ENCODE data around the gene ZYX. TPM values are rescaled to one million over a fixed set of nuclear protein-coding genes. Genes with fewer than 3 reads are reported as not detected.

The ZYX gene
- polyA plus RNA-seq, 1 donor from 2014 or later, result 10.0 TPM

DNA sequence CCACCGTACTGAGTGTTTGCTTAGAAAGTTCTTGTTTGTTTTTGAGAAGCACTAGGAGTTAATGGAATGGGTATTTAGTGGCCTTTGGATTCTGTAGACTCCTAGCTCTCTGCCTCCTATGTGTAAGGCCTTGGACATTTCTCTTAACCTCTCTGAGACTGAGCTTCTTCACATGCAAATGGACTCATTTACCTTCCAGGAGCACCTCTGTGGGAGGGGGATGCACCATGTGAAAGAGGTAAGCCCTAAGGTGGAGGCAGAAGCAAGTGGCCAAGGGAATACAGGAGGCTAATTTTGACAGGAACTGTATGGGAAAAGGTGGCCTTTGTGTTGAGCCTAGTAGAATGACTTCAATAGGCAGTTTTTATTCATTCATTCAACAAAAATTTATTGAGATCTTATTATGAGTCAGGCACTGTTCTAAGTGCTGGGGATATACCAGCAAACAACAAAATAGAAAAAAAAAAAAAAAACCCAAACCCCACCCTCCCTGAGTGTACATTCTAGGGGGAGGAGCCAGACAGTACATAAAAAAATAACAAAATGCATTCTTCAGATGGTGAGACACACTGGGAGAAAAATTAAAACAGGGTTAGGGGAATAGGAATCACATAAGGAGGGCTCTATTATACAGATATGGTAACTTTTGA lies 36.7 kb downstream of the ZYX start:
- Histone ChIP-seq H4K20me1 (ENCODE audit: insufficient read depth) (no peaks in the 10 kb centered on the region), H3F3A (ENCODE audit: insufficient read depth, low read length, poor library complexity, severe bottlenecking) (no peaks in the 10 kb centered on the region), H3K79me2 (replicated peaks; ENCODE audit: insufficient read depth, low read length) (no peaks in the 10 kb centered on the region), H3K36me3 (ENCODE audit: insufficient read depth, low read length) (no peaks in the 10 kb centered on the region), H3K27me3 (ENCODE audit: insufficient read depth, low read depth, low read length) (no peaks in the 10 kb centered on the region), H2AFZ (ENCODE audit: low read depth, low read length) (no peak overlapping the region), H3K4me2 (ENCODE audit: low read length) (no peak overlapping the region), H3K27ac (ENCODE audit: low read length) (no peak overlapping the region), H3K9me2 (ENCODE audit: insufficient read depth, low read length) (no peaks in the 10 kb centered on the region), H3K9me3 (ENCODE audit: low read length) (peaks cover 6% of the 10 kb centered on the region), H3K9ac (ENCODE audit: low read length) (no peak overlapping the region), H3K4me3 (ENCODE audit: low read length) (no peak overlapping the region)
- TF ChIP-seq CTCF (IDR thresholded peaks at IDR 0.05; ENCODE audit: poor library complexity, severe bottlenecking), result no peak
- no peak for TF ChIP-seq MXI1 (conservative IDR thresholded peaks at IDR 0.05; ENCODE audit: poor library complexity, severe bottlenecking)
- TF ChIP-seq TAF1 (IDR thresholded peaks at IDR 0.05; ENCODE audit: low read depth), result no peak
- no peak for TF ChIP-seq REST (IDR thresholded peaks at IDR 0.05; ENCODE audit: borderline replicate concordance)
- no peak for TF ChIP-seq SMC3 (conservative IDR thresholded peaks at IDR 0.05; ENCODE audit: poor library complexity)
- no peak for TF ChIP-seq EP300 (conservative IDR thresholded peaks at IDR 0.05; ENCODE audit: poor library complexity, severe bottlenecking)

- Histone ChIP-seq H3K27ac (ENCODE audit: low read length) (no peak overlapping the region), H3K36me3 (ENCODE audit: insufficient read depth, low read length) (no peaks in the 10 kb centered on the region), H3K4me2 (ENCODE audit: low read length) (no peak overlapping the region), H3K9me3 (ENCODE audit: low read length) (peaks cover 7% of the 10 kb centered on the region), H4K20me1 (ENCODE audit: insufficient read depth) (no peaks in the 10 kb centered on the region), H3F3A (ENCODE audit: insufficient read depth, low read length, poor library complexity, severe bottlenecking) (no peaks in the 10 kb centered on the region), H3K27me3 (ENCODE audit: insufficient read depth, low read depth, low read length) (no peaks in the 10 kb centered on the region), H3K9ac (ENCODE audit: low read length) (no peak overlapping the region), H3K4me3 (ENCODE audit: low read length) (no peak overlapping the region), H2AFZ (ENCODE audit: low read depth, low read length) (no peak overlapping the region), H3K79me2 (replicated peaks; ENCODE audit: insufficient read depth, low read length) (no peaks in the 10 kb centered on the region), H3K9me2 (ENCODE audit: insufficient read depth, low read length) (no peaks in the 10 kb centered on the region)
- TF ChIP-seq TAF1 (IDR thresholded peaks at IDR 0.05; ENCODE audit: low read depth), result no peak
- no peak for TF ChIP-seq REST (IDR thresholded peaks at IDR 0.05; ENCODE audit: borderline replicate concordance)
These were observed 37.7 kb downstream of the ZYX start for GRCh38 chr7:143418681-143419458.
